Stomach (tissue), 9 donors: ENCODE measurements around the gene TMEM119. TPM values are rescaled to one million over a fixed set of nuclear protein-coding genes. Genes with fewer than 3 reads are reported as not detected.
A peak's percentile ranks its signal among the peaks of the same experiment; 100 is the strongest.

ENCODE experiments used
- DNase-seq, 2 donors: peaks; one replicate each; pipeline versions ENCODE4 v3.0.0 to v3.0.0-alpha.2; 2013 to 2019
- H3K27ac ChIP-seq, 5 donors: fragments of 200-600 bp in 4 of 5; sonication (generic) in 4 of 5; one replicate each; pipeline ENCODE4 v1.5.1; 2013 to 2019; ENCODE audit warnings: mild to moderate bottlenecking in 1 of 5, moderate library complexity in 1 of 5
- H3K27me3 ChIP-seq, 3 donors: fragments of 200-600 bp; sonication (generic); one replicate each; pipeline ENCODE4 v1.5.1; 2017 to 2019; ENCODE audit warnings: mixed run types in 1 of 3
- H3K36me3 ChIP-seq, 4 donors: fragments of 200-600 bp; sonication (generic); 1 replicate in 3 of 4; 2 replicates in 1 of 4; pipeline ENCODE4 v1.5.1; 2016 to 2019
- H3K4me1 ChIP-seq, 4 donors: fragments of 200-600 bp; sonication (generic); one replicate each; pipeline ENCODE4 v1.5.1; 2016 to 2019
- H3K4me3 ChIP-seq, 4 donors: fragments of 200-600 bp; sonication (generic) in 3 of 4; one replicate each; pipeline ENCODE4 v1.5.1; 2016 to 2019; ENCODE audit warnings: mild to moderate bottlenecking in 1 of 4
- H3K9me3 ChIP-seq, 4 donors: fragments of 200-600 bp; sonication (generic); one replicate each; pipeline ENCODE4 v1.5.1; 2016 to 2019
- EP300 ChIP-seq: sonication (generic); formaldehyde crosslinking; IDR thresholded peaks from one replicate; pipeline ENCODE4 v1.6.1; 2017; ENCODE audit warnings: antibody characterized with exemption
- POLR2A ChIP-seq, 4 donors: fragments of 450-650 bp; IDR thresholded peaks; one replicate each; pipeline ENCODE4 v1.6.1; 2016; ENCODE audit warnings: antibody characterized with exemption in 4 of 4, control low read depth in 2 of 4, mild to moderate bottlenecking in 1 of 4, moderate library complexity in 1 of 4
- POLR2AphosphoS5 ChIP-seq, 3 donors: sonication (generic); formaldehyde crosslinking; IDR thresholded peaks; one replicate each; pipeline ENCODE4 v1.6.1; 2016; ENCODE audit warnings: antibody characterized with exemption in 3 of 3
- whole genome bisulfite sequencing, 5 donors: extraction: QIAGEN DNeasy Blood & Tissue Kit in 3 of 5; methylation state at CpG; one replicate each; pipeline versions ENCODE4 v1.1.5 to v1.1.7; 2013 to 2018; 5-methylcytosine and 5-hydroxymethylcytosine counted together
- intact Hi-C: fragments of 100-400 bp; cut with DNase I; formaldehyde crosslinking; loops from one replicate; pipeline ENCODE4 v1.15.1; 2023; ENCODE audit warnings: low total_unique reads
- polyA plus RNA-seq, 3 donors: library from polyadenylated mRNA; stranded (reverse); fragments of 200-250 nt; gene quantifications; one replicate each; pipeline ENCODE4 v1.2.3, GENCODE V29; 2013
- total RNA-seq, 5 donors: library from RNA; depleted of rRNA; stranded (reverse); fragments of >200 nt; gene quantifications; one replicate each; pipeline versions ENCODE4 v1.1.0 to v1.2.3, GENCODE V29; 2014 to 2016
- TF ChIP-seq, protein P1 (sequence below), 7 experiments: fragments of 450-650 bp in 4 of 7; fragments of 200-600 bp in 3 of 7; sonication (generic) in 3 of 7; IDR thresholded peaks; one replicate each; pipeline ENCODE4 v1.5.1; 2016 to 2019; ENCODE audit warnings: antibody characterized with exemption in 7 of 7, control low read depth in 2 of 7, mild to moderate bottlenecking in 1 of 7
- donor health status: healthy with polysubstance abuse.
- donor health status: Bipolar disorder and iron deficiency.
- donor health status: healthy.

Gene TMEM119
- total and polyA plus RNA-seq, 8 donors = 0.45 to 17.1 (median 11.2) TPM; not detected in 1

DNA sequence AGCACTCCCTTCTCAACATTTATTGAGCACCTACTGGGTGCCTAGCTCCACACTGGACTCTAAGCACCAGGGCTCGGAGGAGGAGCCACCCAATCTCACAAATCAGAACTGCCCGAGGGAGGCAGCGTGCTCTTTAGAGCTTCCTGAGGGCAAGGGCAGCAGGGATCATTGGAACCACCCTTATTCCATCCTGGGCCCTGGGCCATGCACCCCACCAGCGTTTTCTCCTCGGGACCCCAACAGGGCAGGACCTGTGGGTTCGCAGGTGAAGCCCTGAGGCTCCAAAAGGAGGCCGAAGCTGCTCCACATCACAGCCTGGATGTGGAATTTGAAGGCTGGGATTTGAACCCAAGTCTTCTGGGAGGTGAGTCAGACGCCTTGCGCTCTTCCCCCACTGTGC, 15.4 kb downstream of the TMEM119 start:
- intact Hi-C loops = no loop called here
- TF ChIP-seq, protein P1, sequence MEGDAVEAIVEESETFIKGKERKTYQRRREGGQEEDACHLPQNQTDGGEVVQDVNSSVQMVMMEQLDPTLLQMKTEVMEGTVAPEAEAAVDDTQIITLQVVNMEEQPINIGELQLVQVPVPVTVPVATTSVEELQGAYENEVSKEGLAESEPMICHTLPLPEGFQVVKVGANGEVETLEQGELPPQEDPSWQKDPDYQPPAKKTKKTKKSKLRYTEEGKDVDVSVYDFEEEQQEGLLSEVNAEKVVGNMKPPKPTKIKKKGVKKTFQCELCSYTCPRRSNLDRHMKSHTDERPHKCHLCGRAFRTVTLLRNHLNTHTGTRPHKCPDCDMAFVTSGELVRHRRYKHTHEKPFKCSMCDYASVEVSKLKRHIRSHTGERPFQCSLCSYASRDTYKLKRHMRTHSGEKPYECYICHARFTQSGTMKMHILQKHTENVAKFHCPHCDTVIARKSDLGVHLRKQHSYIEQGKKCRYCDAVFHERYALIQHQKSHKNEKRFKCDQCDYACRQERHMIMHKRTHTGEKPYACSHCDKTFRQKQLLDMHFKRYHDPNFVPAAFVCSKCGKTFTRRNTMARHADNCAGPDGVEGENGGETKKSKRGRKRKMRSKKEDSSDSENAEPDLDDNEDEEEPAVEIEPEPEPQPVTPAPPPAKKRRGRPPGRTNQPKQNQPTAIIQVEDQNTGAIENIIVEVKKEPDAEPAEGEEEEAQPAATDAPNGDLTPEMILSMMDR (IDR thresholded peaks at IDR 0.05) = no peak
- TF ChIP-seq POLR2A (IDR thresholded peaks at IDR 0.05) (no peak), EP300 (no peak), POLR2AphosphoS5 (IDR thresholded peaks at IDR 0.05) (no peak)
- Histone ChIP-seq H3K36me3 (no peaks in the 10 kb centered on the region), H3K27me3 (no peaks in the 10 kb centered on the region), H3K27ac (no peak overlapping the region), H3K4me1 (no peaks in the 10 kb centered on the region), H3K9me3 (no peaks in the 10 kb centered on the region), H3K4me3 (no peak overlapping the region)
- no peak for DNase-seq
- 76 to 94% (median 85%) methylated on average over 9 of the region's 9 CpGs for WGBS, 5 donors

DNA sequence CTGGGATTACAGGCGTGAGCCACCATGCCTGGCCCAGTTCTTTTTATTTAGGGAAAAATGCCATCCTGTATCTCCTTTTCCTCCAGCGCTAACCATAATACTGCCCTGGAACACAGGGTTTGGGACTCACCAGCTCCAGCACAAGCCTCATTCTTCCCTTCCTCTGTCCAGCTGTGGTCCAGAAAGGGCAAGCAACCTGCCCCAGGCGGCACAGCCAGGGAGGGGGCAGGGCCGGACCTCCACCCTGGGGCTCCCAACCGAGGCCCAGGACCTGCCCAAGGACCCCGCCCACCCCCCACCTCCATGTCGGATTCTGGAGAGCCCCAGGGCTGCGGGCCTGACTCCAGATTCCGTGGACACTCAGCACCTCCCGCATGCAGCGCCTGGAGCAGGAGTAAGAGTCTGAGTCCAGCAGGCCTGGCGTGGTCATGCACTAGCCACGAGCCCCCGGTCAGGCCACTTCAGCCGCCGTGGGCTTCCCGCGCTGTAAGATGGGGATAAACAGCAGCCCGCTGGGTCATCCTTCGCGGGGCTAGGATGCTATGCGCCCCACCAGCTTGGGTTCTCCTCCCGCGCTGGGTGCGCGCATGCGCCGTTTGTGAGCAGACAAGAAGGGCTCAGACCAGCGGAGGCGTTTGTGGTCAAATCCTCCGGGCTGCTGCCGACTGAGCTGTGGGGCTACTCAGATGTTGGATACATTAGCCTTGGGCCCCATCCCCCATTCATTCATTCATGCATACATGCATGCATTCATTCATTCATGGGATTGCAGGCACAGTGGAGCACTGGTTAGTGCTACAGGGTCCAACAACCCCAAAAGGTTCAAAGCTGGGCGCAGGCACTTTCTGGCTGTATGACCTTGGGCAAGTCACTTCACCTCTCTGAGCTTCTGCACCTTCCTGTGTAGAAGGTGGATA, 16.3 kb downstream of the TMEM119 start:
- WGBS, 5 donors = 78 to 84% (median 83%) methylated on average over 11 to 33 of the region's 33 CpGs
- no peaks in the 10 kb centered on the region for H3K9me3 ChIP-seq
- intact Hi-C loops = no loop called here
- no peak overlapping the region for H3K4me3 ChIP-seq
- no peaks in the 10 kb centered on the region for H3K36me3 ChIP-seq
- DNase-seq = no peak
- TF ChIP-seq, protein P1 (IDR thresholded peaks at IDR 0.05) = no peak
- TF ChIP-seq POLR2A (IDR thresholded peaks at IDR 0.05) (no peak), POLR2AphosphoS5 (IDR thresholded peaks at IDR 0.05) (no peak), EP300 (no peak)
- H3K27me3 ChIP-seq = no peaks in the 10 kb centered on the region
- no peaks in the 10 kb centered on the region for H3K4me1 ChIP-seq
- peak overlapping the region in 1 of 5 donors; percentile 32 for H3K27ac ChIP-seq

DNA sequence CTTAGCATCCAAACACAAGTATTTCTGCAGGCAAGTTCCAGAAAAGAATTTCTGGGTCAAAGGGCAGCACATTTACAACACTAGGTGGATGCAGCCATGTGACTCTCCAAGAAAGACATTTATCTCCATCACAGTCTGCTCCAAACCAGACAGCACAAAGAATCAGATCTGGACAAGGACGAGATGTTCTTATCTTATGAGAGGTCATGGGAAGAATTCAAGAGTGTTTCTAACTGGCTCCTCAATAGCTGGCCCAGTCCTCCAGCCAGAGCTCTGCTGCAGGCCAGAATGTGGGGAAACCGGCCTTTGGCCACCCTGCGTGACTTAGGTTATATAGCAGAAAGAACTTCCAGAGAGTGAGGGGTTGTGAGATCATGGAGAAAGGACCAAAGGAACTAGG, 17.4 kb downstream of the TMEM119 start:
- 52 to 65% (median 61%) methylated on average over 3 of the region's 3 CpGs for WGBS, 5 donors
- intact Hi-C loops = no loop called here
- no peaks in the 10 kb centered on the region for H3K36me3 ChIP-seq
- TF ChIP-seq POLR2A (IDR thresholded peaks at IDR 0.05) = no peak
- H3K4me3 ChIP-seq = no peak overlapping the region
- H3K27me3 ChIP-seq = no peaks in the 10 kb centered on the region
- peak overlapping the region in 1 of 5 donors; percentile 32 for H3K27ac ChIP-seq
- no peak for DNase-seq
- H3K9me3 ChIP-seq = no peaks in the 10 kb centered on the region
- H3K4me1 ChIP-seq = no peaks in the 10 kb centered on the region

DNA sequence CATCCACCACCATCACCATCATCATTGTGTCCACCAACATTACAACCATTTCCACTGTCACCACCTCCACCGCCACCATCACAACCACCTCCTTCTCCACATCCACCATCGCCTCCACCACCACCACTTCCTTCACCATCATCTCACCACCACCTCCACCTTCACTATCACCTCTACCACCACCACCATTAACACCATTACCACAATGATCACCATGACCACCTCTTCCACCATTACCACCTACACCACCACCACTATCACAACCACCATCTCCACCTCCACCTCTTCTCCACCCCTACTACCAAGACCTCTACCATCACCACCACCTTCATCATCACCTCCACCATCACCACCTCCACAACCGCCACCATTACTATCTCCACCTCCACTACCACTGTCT, 19.1 kb downstream of the TMEM119 start:
- TF ChIP-seq POLR2A (IDR thresholded peaks at IDR 0.05) (no peak), EP300 (no peak), POLR2AphosphoS5 (IDR thresholded peaks at IDR 0.05) (no peak)
- TF ChIP-seq, protein P1 (IDR thresholded peaks at IDR 0.05) = no peak
- no peak for DNase-seq
- Histone ChIP-seq H3K27ac (no peak overlapping the region), H3K36me3 (no peaks in the 10 kb centered on the region), H3K4me1 (no peaks in the 10 kb centered on the region), H3K4me3 (no peak overlapping the region), H3K9me3 (no peaks in the 10 kb centered on the region), H3K27me3 (no peaks in the 10 kb centered on the region)
- WGBS, 5 donors = 87 to 95% (median 92%) methylated on average over 3 of the region's 3 CpGs
- intact Hi-C loops = no loop called here

DNA sequence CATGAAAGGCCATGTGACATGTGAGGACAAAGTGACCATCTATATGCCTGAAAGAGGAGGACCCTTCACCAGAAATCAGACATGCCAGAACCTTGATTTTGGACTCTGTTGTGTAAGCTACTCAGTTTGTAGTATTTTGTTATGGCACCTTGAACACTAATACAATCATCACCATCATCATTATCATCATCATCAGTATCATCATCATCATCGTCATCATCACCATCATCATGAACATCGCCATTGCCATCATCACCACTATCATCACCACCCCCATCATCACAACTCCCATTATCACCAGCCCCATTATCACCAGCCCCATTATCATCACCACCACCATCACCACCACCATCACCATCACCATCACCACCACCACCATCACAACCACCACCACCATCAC, 19.6 kb downstream of the TMEM119 start:
- no peak overlapping the region for H3K27ac ChIP-seq
- H3K9me3 ChIP-seq = no peaks in the 10 kb centered on the region
- WGBS, 5 donors = 66 to 100% (median 96%) methylated on average over 2 of the region's 2 CpGs
- intact Hi-C loops = no loop called here
- H3K27me3 ChIP-seq = no peaks in the 10 kb centered on the region
- TF ChIP-seq EP300 (no peak), POLR2AphosphoS5 (IDR thresholded peaks at IDR 0.05) (no peak), POLR2A (IDR thresholded peaks at IDR 0.05) (no peak)
- TF ChIP-seq, protein P1 (IDR thresholded peaks at IDR 0.05) = no peak
- no peaks in the 10 kb centered on the region for H3K36me3 ChIP-seq
- H3K4me1 ChIP-seq = no peaks in the 10 kb centered on the region
- no peak overlapping the region for H3K4me3 ChIP-seq
- DNase-seq = no peak
